GM10248 (cell line): Measurements from ENCODE around the gene NFKBIB.
"Not testable (repeated sequence)": the region's sequence is repeated elsewhere in the genome, so short reads cannot be mapped to it uniquely, and the experiment has no call there.

Source experiments
- CTCF ChIA-PET: fragments of 300-600 bp; sonication (Branson Sonifier 250); formaldehyde crosslinking; extraction: SDS; loops from one replicate; lab custom pipeline; 2021; ENCODE audit warnings: antibody characterized with exemption; lab: Yijun Ruan, JAX
- POLR2A ChIA-PET: fragments of 350-650 bp; sonication (Branson Sonifier 250); formaldehyde crosslinking; extraction: SDS; loops from one replicate; lab custom pipeline; 2020; ENCODE audit warnings: antibody characterized with exemption; lab: Yijun Ruan, JAX
- DNase-seq: peaks from one replicate; pipeline ENCODE4 v3.0.0; 2012; ENCODE audit errors: extremely low spot score
- CTCF ChIP-seq: IDR thresholded peaks from 2 replicates; pipeline ENCODE4 v1.5.1; 2012; ENCODE audit warnings: mild to moderate bottlenecking, low read depth; ENCODE audit errors: extremely low read depth, missing control alignments, control extremely low read depth

The NFKBIB gene

GRCh38 chr19:38853214-38853613 lies 46.6 kb upstream of the NFKBIB start:
- no peak for TF ChIP-seq CTCF
- POLR2A ChIA-PET, result interaction anchor here (0.7 kb wide), 1 partner anchor 13 kb away, joined by 3 read pairs; no protein-coding TSS in a partner anchor
- CTCF ChIA-PET, result interaction anchor here (0.7 to 1.7 kb wide), 5 partner anchors 8 to 18 kb away, joined by 3 to 7 read pairs (median 5); no protein-coding TSS in a partner anchor
- no peak for DNase-seq

GRCh38 chr19:38854961-38855360 lies 44.8 kb upstream of the NFKBIB start:
- DNase-seq, CTCF ChIA-PET, POLR2A ChIA-PET: not testable (repeated sequence)

- POLR2A ChIA-PET, CTCF ChIA-PET, DNase-seq: not testable (repeated sequence)
Measured at GRCh38 chr19:38855751-38856150, 44.0 kb upstream of the NFKBIB start.

GRCh38 chr19:38856813-38857212 lies 43.0 kb upstream of the NFKBIB start:
- TF ChIP-seq CTCF, result no peak
- ChIA-PET POLR2A (interaction anchor here (0.6 kb wide), 1 partner anchor 51 kb away, joined by 3 read pairs; no protein-coding TSS in a partner anchor), CTCF (interaction anchor here (0.9 to 2.4 kb wide), 4 partner anchors 9 to 22 kb away, joined by 3 to 19 read pairs (median 4); partner anchors contain the start of gene RINL)
- no peak for DNase-seq

GRCh38 chr19:38859631-38860204 lies 40.1 kb upstream of the NFKBIB start:
- CTCF ChIA-PET, result interaction anchor here (1.7 to 2.6 kb wide), 2 partner anchors 10 to 16 kb away, joined by 4 to 13 read pairs; no protein-coding TSS in a partner anchor
- DNase-seq, POLR2A ChIA-PET: not testable (repeated sequence)

- TF ChIP-seq CTCF, result no peak
- no peak for DNase-seq
- POLR2A ChIA-PET, result interaction anchor here (0.6 kb wide), 2 partner anchors 15 to 277 kb away, joined by 3 read pairs; no protein-coding TSS in a partner anchor
- CTCF ChIA-PET, result interaction anchor here (1.1 to 2.6 kb wide), 9 partner anchors 8 to 459 kb away, joined by 3 to 13 read pairs (median 4); partner anchors contain the start of genes ECH1, FAM98C, MRPS12 and SARS2
Measured at GRCh38 chr19:38861368-38861767, 38.4 kb upstream of the NFKBIB start.

GRCh38 chr19:38862321-38863059 lies 37.3 kb upstream of the NFKBIB start:
- ChIA-PET POLR2A (interaction anchor here (0.8 to 0.9 kb wide), 2 partner anchors 13 to 31 kb away, joined by 3 read pairs; partner anchors contain the start of gene ECH1), CTCF (interaction anchor here (1.0 to 2.6 kb wide), 7 partner anchors 10 to 68 kb away, joined by 3 to 17 read pairs (median 5); partner anchors contain the start of genes MRPS12 and SARS2)
- DNase-seq, result no peak

More at GRCh38 chr19:38862321-38863059, 37.3 kb upstream of the NFKBIB start:
- TF ChIP-seq CTCF, result no peak
